H1 (cell line): ENCODE results near the gene KIZ. TPM values are rescaled to one million over a fixed set of nuclear protein-coding genes. Genes with fewer than 3 reads are reported as not detected.

Experiments used
- CHD1 ChIP-seq: IDR thresholded peaks from 2 replicates; pipeline ENCODE4 v1.6.1; 2012; ENCODE audit warnings: low read depth, low read length, improper control_type of control experiment
- EZH2 ChIP-seq: fragments of 200-600 bp; sonication (generic); IDR thresholded peaks from 2 replicates; pipeline ENCODE4 v1.7.1; 2012; ENCODE audit warnings: low read depth, mild to moderate bottlenecking, moderate library complexity, low read length, inconsistent platforms; ENCODE audit not compliant: severe bottlenecking
- RAD21 ChIP-seq, 2 experiments: IDR thresholded peaks in 1 of 2; conservative IDR thresholded peaks in 1 of 2; 2 replicates each; pipeline ENCODE4 v1.6.1; 2011; ENCODE audit warnings: low read depth in 2 of 2, low read length in 2 of 2, improper control_type of control experiment in 1 of 2, inconsistent platforms in 1 of 2, mild to moderate bottlenecking in 1 of 2, moderate library complexity in 1 of 2
- polyA plus RNA-seq, 7 experiments: library from polyadenylated mRNA; depleted of rRNA in 3 of 7; stranded (reverse) in 5 of 7; unstranded in 2 of 7; fragments of >200 nt in 5 of 7; fragments of 200-250 nt in 2 of 7; gene quantifications; 1 replicate in 5 of 7; 2 replicates in 1 of 7; 4 replicates in 1 of 7; pipeline versions ENCODE4 v1.2.1 to v1.2.3, GENCODE V29; 2011 to 2013; ENCODE audit warnings: missing spikeins in 2 of 7, mixed read lengths in 2 of 7
- total RNA-seq: library from RNA; stranded (reverse); fragmentation: NEBNext Ultra II Directional; extraction: Animal tissue kit (Norgen Biotek cat#: 25700); gene quantifications from 2 replicates; pipeline ENCODE4 v1.2.1, GENCODE V29; 2021

KIZ gene
- total and polyA plus RNA-seq, 2 of the 8 experiments (the other 6 are each of a cell fraction or from before 2014, with no cell fraction given), result 13.0 to 51.7 TPM

DNA sequence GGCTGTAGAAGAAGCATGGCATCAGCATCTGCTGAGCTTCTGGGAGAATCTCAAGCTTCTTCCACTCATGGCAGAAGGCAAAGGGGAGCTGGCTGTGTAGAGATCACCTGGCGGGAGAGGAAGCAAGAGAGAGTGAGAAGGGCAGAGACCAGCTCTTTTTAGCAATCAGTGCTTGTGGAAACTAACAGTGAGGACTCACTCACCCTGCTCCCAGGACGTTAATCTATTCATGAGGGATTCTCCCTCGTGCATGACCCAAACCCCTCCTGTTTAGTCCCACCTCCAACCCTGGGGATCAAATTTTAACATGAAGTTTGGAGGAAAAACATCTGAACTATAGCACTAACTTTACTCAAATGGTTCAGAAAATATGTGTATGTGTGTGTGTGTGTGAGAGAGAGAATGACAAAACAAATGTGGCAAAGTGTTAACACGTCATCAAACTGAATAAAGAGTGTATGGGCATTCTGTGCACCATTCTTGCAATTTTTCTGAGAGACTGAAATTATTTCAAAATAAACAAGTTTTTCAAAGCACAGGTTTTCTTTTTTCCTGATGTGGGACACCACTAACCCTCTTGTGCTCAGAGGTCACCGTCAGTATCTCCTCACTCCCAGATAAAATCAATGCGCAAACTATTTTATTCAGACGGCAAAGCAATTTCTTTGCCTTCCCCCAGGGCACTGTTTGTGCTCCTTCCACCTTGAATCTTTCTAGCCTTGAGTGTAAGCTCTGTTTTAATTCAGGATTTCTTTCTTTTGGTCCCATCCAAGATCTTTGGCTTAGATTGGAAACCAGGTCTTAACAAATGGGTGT is 154.0 kb downstream of the KIZ start (continued):
- TF ChIP-seq RAD21 (IDR thresholded peaks at IDR 0.05 in 1 of 2, conservative IDR thresholded peaks at IDR 0.05 in 1 of 2; ENCODE audit: low read depth in 2 of 2, low read length in 2 of 2) (no peak), CHD1 (no peak), EZH2 (no peak)
